NCI-H1048 (cell line): ENCODE measurements around the gene GLIS1.
"Not testable (repeated sequence)": the region's sequence is repeated elsewhere in the genome, so short reads cannot be mapped to it uniquely, and the experiment has no call there.

Source experiments
- DNase-seq: peaks from one replicate; lab custom pipeline; 2025; lab: John Stamatoyannopoulos, UW

GLIS1 gene

DNA sequence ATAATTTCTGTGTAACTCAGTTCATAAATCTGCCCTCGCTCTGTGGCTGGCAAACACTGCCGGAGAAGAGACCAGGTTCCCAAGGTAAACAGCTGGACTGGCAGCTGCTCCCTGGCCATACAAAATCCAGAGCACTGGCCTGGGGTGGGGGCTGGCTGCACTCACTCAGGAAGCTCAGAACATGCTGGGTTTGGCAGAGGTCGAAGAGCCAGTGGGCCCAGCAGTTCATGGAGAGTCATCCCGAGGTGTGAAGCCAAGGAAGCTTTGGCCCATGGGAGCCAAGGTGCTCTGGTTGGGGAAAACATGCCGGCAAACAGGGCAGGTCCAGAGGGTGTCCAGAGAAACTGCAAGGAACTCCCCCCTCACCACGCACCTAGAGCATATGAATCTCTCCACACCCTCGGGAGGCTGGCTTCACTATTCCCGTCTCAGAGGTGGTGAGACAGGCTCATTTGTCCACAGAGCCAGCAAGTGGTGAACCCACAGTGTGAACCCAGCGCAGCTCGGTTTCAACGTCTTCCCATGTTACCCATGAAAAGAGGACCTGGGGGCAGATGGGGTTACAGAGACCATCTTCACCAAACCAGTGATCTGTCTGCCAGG lies 177.4 kb downstream of the GLIS1 start:
- DNase-seq = no peak

- no peak for DNase-seq
Observed at GRCh38 chr1:53560581-53561502, 178.1 kb downstream of the GLIS1 start.

- no peak for DNase-seq
Observed at GRCh38 chr1:53559854-53560580, 178.9 kb downstream of the GLIS1 start.

DNA sequence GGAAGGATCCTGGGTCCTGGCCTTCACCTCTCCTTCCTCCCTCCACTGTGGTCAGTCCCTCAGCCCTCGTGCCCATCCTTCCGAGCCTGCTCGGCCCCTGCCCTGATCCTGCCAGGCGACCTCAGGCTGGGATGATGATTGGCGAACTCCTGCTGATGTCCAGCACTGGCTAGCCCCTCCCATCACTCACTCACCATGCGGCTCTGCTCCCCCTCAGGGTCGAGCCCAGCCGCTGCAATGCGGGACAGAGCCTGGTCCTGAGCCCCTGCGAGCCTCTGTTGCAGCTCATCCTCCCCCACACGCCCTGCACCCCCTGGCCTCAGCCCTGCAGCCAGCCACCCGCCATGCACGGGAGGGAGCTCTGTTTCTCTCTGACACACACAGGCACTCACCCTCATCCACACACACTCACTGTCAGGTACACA lies 179.6 kb downstream of the GLIS1 start:
- no peak for DNase-seq

DNA sequence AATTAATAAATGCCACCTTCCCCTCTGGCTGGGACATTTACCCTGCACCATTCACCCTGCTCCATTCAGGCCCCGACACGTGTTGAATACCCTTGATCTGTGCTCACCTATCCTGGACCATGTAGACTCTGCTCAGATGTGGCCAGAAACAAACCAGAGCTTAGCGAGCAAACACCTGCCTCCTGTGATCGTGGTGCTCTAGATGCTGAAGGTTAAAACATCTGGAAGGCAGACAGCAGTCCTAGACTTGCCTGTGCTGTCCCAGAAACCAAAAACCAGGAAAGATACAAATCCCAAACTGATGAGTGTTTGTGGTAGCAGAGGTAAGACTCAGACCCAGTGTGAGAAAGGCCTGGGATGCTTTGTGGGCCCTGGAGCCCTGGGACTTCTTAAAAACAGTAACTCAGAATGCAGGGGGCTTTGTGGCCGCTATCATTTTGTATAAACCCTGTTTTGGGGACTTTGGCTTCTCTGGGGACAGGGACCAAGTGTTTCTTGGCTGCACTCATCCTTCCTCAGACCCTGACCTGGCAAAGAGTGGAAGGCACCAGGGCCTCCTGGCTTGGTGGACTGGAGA lies 180.1 kb downstream of the GLIS1 start:
- no peak for DNase-seq

DNA sequence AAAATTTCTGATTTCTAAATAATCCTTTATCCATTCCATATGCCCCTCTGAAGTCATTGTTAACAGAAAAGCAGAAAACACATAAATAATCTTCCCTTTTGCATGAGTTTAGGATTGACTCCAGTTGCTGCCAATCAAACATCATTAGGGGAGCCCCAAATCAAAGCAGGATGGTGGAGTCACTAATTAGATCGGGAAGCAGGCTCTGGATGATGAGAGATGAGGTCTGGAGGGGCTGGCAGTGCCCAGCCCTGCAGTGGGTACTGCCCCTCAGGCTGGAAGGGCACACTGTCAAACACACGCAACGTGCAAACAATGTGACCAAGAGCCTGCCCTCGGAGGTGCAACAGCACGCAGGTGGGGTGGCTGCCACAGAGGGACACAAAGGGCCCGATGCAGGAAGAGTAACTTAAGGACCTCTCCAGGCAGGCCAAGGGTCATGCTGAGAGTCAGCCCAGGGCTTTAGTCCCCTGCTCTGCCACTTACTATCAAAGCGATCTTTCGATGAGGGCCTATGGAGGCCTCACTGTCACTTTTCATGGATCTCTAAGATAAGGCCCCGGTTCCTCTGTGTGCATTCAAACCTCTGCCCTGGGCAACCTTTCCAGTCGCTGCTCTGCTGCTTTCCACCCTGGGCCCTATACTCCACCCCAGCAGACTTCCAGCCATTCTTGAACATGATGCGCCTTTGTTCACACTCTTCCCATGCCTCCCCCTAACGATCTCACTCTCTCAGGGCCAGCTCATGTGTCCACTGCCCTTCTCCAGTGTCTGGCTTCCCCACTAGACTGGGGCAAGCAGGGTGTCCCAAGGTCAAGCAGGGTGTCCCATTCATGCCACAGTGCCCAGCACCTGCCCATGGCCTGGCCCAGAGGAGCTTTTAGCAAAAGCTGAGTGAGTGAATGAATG lies 180.9 kb downstream of the GLIS1 start:
- no peak for DNase-seq

DNA sequence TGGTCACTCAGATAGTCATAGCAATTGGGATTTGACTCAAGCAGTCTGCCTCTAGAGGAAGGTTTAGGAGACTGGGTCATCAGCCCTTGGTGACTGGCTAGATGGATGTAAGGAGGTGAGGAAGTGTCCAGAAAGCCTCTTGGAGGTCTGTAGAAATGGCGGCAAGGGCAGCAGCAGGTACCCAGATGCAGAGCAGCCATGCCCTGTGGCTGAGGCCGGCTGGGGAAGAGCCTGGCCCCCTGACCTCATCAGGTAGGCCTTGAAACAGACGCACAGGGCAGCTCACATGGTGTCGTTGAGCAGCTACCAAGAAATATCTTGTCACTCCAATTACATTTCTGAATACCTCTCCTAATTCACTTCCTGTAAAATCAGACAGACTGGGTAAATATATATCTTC lies 181.6 kb downstream of the GLIS1 start:
- no peak for DNase-seq

GRCh38 chr1:53556657-53557227 lies 182.2 kb downstream of the GLIS1 start:
- no peak for DNase-seq

GRCh38 chr1:53555620-53556326 lies 183.2 kb downstream of the GLIS1 start:
- not testable (repeated sequence) for DNase-seq

GRCh38 chr1:53554592-53555305 lies 184.2 kb downstream of the GLIS1 start:
- DNase-seq = no peak

DNA sequence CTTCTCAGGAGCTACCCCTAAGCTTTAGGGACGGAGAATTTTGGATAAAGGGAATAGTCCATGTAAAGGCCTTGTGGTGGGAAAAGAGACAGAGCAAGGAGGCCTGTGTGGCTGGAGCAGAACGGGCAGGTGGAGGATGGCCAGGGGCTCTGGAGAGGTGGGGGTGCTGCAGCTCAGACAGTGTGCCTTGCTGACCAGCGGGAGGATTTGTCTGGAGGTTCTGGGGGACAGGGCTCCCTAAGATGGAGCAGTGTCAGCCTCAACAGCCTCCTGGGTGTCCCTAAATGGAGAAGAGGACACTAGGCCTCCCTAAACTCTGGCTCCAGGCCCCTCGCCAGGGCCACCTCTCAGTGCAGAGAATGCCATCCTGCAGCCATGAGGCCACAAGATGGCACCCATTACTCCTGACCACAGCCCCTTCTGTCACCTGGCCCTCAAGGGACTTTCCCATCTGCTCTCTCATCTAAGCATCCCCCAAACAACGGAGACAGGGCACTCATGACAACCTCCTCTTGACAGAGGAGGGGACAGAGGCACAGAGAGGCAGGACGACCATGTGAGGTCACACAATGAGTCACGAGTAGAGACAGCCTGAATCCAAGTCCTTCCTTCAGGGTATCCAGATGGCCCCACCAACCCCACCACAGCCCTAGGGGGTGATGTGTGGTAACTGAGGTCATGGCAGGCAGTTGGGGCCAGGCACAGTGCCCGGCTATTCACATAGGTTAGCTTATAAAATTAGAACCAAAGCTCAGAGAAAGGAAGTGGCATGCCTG lies 185.0 kb downstream of the GLIS1 start:
- no peak for DNase-seq

DNA sequence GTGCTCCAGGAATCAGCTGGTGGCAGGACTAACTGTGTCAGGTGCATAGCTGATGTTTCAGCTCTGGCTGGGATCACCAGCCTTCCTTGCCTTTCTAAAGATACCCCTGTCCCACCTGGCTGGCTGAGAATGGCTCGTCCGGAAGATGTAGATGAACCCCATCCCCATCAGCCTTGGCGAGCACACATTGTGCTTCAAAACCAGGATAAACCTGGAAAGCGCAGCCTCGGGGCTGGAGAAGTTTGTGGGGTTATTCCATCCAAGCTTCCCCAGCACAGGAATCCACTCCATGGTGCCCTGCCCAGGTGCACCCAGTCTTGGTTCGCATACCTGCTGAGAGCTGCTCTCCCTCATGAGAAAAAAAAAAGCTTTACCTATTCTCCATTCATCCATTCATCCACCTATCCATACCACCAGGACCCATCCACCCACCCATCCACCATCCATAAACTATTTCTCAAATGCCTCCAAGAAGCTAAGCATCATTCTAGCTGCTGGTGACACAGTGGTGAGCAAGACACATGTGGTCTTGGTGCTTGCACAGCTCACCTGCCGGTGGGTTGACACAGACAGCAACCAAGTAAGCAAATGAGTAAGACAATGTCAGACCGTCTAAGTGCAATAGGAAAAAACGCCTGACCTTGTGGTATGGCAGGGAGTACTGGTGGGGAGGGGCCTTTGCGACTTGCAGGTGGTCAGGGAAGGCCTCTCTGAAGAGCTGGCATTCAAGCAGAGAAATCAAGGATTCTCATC lies 185.8 kb downstream of the GLIS1 start:
- DNase-seq = no peak

- DNase-seq = no peak
Observed at GRCh38 chr1:53552146-53552861, 186.7 kb downstream of the GLIS1 start.

GRCh38 chr1:53551428-53551995 lies 187.5 kb downstream of the GLIS1 start:
- DNase-seq = no peak

DNA sequence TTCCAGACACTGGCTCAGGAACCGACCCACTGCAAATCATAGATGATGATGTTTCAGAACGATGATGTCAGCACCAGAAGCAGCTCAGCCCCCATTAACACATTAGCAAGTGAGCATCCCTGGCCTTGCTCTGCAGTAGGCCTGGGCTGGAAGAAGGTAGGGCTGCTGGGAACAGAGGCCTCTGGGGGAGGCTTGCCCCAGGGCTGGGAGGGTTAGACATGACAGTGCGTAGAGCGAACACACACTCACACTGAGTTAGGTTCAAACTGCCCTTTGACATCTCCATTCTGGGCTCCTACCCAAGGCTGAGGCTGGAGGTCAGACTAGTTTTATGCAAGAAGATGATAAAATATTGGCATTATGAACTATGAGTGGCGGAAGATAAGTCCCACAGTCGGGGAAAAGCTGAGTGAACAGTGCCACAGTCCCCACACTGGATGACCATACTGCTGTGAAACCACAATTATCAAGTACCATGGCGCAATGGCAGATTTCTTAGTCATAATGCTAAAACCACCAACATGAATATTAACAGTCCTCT lies 188.7 kb downstream of the GLIS1 start:
- DNase-seq = no peak

- DNase-seq = no peak
Observed at GRCh38 chr1:53549781-53550180, 189.2 kb downstream of the GLIS1 start.

DNA sequence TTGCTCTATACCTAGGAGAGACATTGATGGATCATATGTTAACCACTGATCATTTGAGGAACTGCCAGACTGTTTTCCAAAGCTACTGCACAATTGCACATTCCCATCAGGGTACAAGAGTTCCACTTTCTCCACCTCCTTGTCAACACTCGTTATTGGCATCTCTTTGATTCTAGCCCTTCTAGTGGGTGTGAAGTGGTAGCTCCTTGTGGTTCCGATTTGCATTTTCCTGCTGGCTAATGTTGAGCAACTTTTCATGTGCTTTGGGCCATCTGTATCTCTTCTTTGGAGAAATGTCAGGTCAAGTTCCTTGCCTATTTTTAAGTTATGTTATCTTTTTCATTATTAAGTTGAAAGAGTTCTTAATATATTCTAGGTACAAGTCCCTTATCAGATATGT lies 189.7 kb downstream of the GLIS1 start:
- no peak for DNase-seq
